IMR-90 (cell line): ENCODE results near the gene MRGPRE.

Experiments
- BHLHE40 ChIP-seq: fragments of 150-350 bp; IDR thresholded peaks from 2 replicates; pipeline ENCODE4 v1.6.1; 2016; ENCODE audit warnings: mild to moderate bottlenecking, low read depth, low read length
- CEBPB ChIP-seq: IDR thresholded peaks from 2 replicates; pipeline ENCODE4 v1.6.1; 2012; ENCODE audit warnings: low read depth, low read length, improper control_type of control experiment
- CHD1 ChIP-seq: IDR thresholded peaks from 2 replicates; pipeline ENCODE4 v1.6.1; 2012; ENCODE audit warnings: low read depth, low read length, improper control_type of control experiment
- CTCF ChIP-seq: conservative IDR thresholded peaks from 2 replicates; pipeline ENCODE4 v1.5.1; 2012; ENCODE audit warnings: mild to moderate bottlenecking, low read depth, low read length, improper control_type of control experiment
- ELK1 ChIP-seq: fragments of 150-350 bp; IDR thresholded peaks from 2 replicates; pipeline ENCODE4 v1.6.1; 2016; ENCODE audit warnings: low read depth, mild to moderate bottlenecking, low read length, moderate library complexity, borderline replicate concordance
- FOS ChIP-seq: fragments of 150-350 bp; IDR thresholded peaks from 2 replicates; pipeline ENCODE4 v1.6.1; 2016; ENCODE audit warnings: low read depth, low read length
- MAFK ChIP-seq: IDR thresholded peaks from 2 replicates; pipeline ENCODE4 v1.6.1; 2012; ENCODE audit warnings: low read depth, low read length, improper control_type of control experiment
- POLR2A ChIP-seq: IDR thresholded peaks from 2 replicates; pipeline ENCODE4 v1.6.1; 2012; ENCODE audit warnings: mild to moderate bottlenecking, low read depth, low read length
- RAD21 ChIP-seq: IDR thresholded peaks from 2 replicates; pipeline ENCODE4 v1.6.1; 2012; ENCODE audit warnings: low read length, improper control_type of control experiment
- RCOR1 ChIP-seq: IDR thresholded peaks from 2 replicates; pipeline ENCODE4 v1.6.1; 2012; ENCODE audit warnings: mild to moderate bottlenecking, low read length, improper control_type of control experiment; ENCODE audit not compliant: insufficient replicate concordance
- RFX5 ChIP-seq: IDR thresholded peaks from 2 replicates; pipeline ENCODE4 v1.8.0; 2012; ENCODE audit warnings: low read depth, mild to moderate bottlenecking, low read length, moderate library complexity
- SMC3 ChIP-seq: fragments of 150-350 bp; IDR thresholded peaks from 2 replicates; pipeline ENCODE4 v1.6.1; 2016; ENCODE audit warnings: low read depth, mild to moderate bottlenecking, antibody characterized with exemption, low read length, moderate library complexity
- USF2 ChIP-seq: fragments of 150-350 bp; IDR thresholded peaks from 2 replicates; pipeline ENCODE4 v1.6.1; 2017; ENCODE audit warnings: mild to moderate bottlenecking, antibody characterized with exemption, low read length, low read depth

- TF ChIP-seq CTCF (no peak), USF2 (no peak), POLR2A (no peak), CHD1 (no peak), ELK1 (no peak), FOS (no peak), RFX5 (no peak), CEBPB (no peak), BHLHE40 (no peak), SMC3 (no peak), RCOR1 (no peak), RAD21 (no peak), MAFK (no peak)
Measured at GRCh38 chr11:3206922-3207204, 25.4 kb downstream of the MRGPRE start.
